Erythroblast (primary cell): ENCODE data around the gene ERFL.

Experiments
- GATA1 ChIP-seq: IDR thresholded peaks from 2 replicates; pipeline ENCODE4 v1.6.1; 2011; ENCODE audit warnings: low read depth, mild to moderate bottlenecking, control low read depth, low read length, moderate library complexity
- POLR2A ChIP-seq: IDR thresholded peaks from 2 replicates; pipeline ENCODE4 v1.6.1; 2011; ENCODE audit warnings: mild to moderate bottlenecking, low read length

DNA sequence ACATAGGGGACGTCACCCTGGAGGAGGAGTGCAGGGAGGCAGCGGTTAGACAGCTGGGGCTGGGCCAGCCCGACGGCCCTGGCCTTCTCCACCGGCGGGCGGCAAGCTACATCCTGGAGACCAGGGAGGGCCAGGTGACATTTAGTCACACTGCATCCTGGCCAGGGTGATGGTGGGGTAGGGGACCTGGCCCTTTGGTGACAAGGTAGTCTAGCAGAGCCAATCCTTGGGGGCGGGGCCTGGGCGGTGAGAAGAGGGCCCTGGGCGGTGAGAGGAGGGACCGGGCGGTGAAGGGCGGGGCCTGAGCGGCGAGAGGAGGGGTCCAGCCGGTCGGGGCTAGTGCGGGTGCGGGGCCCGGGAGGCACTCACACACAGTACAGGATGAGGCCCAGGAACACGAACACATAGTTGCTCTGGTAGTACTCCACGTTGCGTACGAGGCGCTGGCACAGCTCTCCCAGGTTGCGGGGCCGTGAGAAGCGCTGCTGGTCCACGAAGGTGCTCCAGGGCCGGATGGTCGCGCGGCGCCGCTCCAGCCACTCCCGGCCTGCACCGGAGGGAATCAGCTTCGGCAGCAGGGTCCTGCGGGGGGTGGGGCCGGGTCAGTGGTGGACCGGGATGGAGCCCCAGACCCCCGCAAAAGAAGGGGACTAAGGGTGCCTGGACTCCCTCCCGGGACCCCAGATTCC lies 30.3 kb upstream of the ERFL start:
- TF ChIP-seq POLR2A, result no peak
- no peak for TF ChIP-seq GATA1
